Measurements from ENCODE around the gene MKLN1. TPM values are rescaled to one million over a fixed set of nuclear protein-coding genes. Genes with fewer than 3 reads are reported as not detected.

MKLN1 gene
- total and polyA plus RNA-seq, 2 donors from 2014 or later, result 24.4 to 77.0 TPM

DNA sequence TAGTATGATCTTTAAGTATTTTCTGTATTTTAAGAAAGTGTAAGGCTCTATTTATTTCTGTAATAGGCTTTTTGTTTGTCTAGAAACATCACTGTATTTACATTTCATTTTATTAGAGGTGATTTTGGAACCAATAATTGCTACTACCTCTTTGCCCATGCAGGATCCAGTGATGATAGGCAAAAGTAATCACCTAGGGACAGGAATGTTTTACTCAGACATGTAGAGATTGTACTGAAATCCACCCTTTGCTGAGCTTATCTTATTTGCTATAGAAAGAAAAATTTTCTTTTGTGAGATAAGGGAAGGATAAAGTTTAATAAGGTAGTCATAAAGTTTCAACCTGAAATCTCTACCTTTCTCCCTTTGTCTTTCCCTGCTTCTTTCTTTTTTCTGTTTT, 73.5 kb downstream of the MKLN1 start:
- DNase-seq (no peak), FAIRE-seq (no peak)
- Histone ChIP-seq H3K36me3 (ENCODE audit: control insufficient read depth in 2 of 3, insufficient read depth in 3 of 3, low read length in 3 of 3) (peaks cover 2 to 13% (median 7%) of the 10 kb centered on the region in 3 donors), H3K9me3 (ENCODE audit: control insufficient read depth in 2 of 3, insufficient read depth in 1 of 3, low read length in 3 of 3) (peaks cover 0 to 8% (median 2%) of the 10 kb centered on the region in 3 donors), H3K9ac (ENCODE audit: low read length in 3 of 3) (no peak overlapping the region), H3K27me3 (ENCODE audit: control insufficient read depth, insufficient read depth, low read length) (no peaks in the 10 kb centered on the region), H3K4me3 (ENCODE audit: low read length in 3 of 3) (no peak overlapping the region), H3K27ac (ENCODE audit: low read depth in 2 of 2, low read length in 2 of 2) (no peak overlapping the region), H3K4me1 (ENCODE audit: control insufficient read depth in 2 of 3, insufficient read depth in 2 of 3, low read depth in 1 of 3, low read length in 3 of 3) (no peaks in the 10 kb centered on the region)
- no peak for TF ChIP-seq CTCF (IDR thresholded peaks at IDR 0.05; ENCODE audit: borderline replicate concordance, extremely low read depth, insufficient read depth)
- intact Hi-C loops (cut with DNase I), result no loop called here

GRCh38 chr7:131403322-131403721, 75.6 kb downstream of the MKLN1 start:
- H3K4me3 ChIP-seq (ENCODE audit: low read length in 3 of 3), result no peak overlapping the region
- no peak overlapping the region for H3K9ac ChIP-seq (ENCODE audit: low read length in 3 of 3)
- DNase-seq, result no peak
- TF ChIP-seq CTCF (IDR thresholded peaks at IDR 0.05; ENCODE audit: borderline replicate concordance, extremely low read depth, insufficient read depth), result no peak
- no peak overlapping the region for H3K27ac ChIP-seq (ENCODE audit: low read depth in 2 of 2, low read length in 2 of 2)
- peaks cover 0 to 9% (median 0%) of the 10 kb centered on the region in 3 donors for H3K4me1 ChIP-seq (ENCODE audit: control insufficient read depth in 2 of 3, insufficient read depth in 2 of 3, low read depth in 1 of 3, low read length in 3 of 3)
- H3K36me3 ChIP-seq (ENCODE audit: control insufficient read depth in 2 of 3, insufficient read depth in 3 of 3, low read length in 3 of 3), result peaks cover 2 to 13% (median 7%) of the 10 kb centered on the region in 3 donors
- no peaks in the 10 kb centered on the region for H3K27me3 ChIP-seq (ENCODE audit: control insufficient read depth, insufficient read depth, low read length)
- no peak for FAIRE-seq
- intact Hi-C loops (cut with DNase I), result no loop called here
- H3K9me3 ChIP-seq (ENCODE audit: control insufficient read depth in 2 of 3, insufficient read depth in 1 of 3, low read length in 3 of 3), result peaks cover 0 to 8% (median 2%) of the 10 kb centered on the region in 3 donors

DNA sequence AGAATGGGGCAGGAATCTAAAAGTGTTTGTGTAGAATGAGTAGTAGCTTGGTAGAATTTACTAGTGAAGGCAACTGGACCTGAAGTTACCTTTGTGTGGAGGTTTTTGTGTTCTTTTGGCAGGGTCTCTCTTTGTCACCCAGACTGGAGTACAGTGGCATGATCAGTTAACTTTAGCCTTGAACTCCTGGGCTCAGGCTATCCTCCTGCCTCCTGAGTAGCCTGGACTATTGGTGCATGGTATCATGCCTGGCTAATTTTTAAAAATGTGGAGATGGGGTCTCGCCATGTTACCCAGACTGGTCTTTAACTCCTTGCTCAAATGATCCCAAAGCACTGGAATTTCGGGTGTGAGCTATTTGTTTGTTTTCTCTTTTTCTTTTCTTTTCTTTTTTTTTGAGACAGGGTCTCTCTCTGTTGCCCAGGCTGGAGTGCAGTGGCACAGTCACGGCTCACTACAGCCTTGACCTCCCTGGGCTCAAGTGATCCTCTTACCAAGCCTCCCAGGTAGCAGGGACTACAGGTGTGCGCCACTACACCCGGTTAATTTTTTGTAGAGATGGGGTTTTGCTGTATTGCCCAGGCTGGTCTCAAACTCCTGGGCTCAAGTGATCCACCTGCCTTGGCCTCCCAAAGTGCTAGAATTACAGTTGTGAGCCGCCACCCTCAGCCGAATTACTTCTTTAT, 76.7 kb downstream of the MKLN1 start:
- Histone ChIP-seq H3K27me3 (ENCODE audit: control insufficient read depth, insufficient read depth, low read length) (no peaks in the 10 kb centered on the region), H3K9me3 (ENCODE audit: control insufficient read depth in 2 of 3, insufficient read depth in 1 of 3, low read length in 3 of 3) (peaks cover 0 to 8% (median 2%) of the 10 kb centered on the region in 3 donors), H3K4me3 (ENCODE audit: low read length in 3 of 3) (no peak overlapping the region), H3K9ac (ENCODE audit: low read length in 3 of 3) (no peak overlapping the region), H3K4me1 (ENCODE audit: control insufficient read depth in 2 of 3, insufficient read depth in 2 of 3, low read depth in 1 of 3, low read length in 3 of 3) (peaks cover 0 to 14% (median 0%) of the 10 kb centered on the region in 3 donors), H3K27ac (ENCODE audit: low read depth in 2 of 2, low read length in 2 of 2) (no peak overlapping the region), H3K36me3 (ENCODE audit: control insufficient read depth in 2 of 3, insufficient read depth in 3 of 3, low read length in 3 of 3) (peaks cover 2 to 13% (median 7%) of the 10 kb centered on the region in 3 donors)
- no peak for FAIRE-seq
- no peak for DNase-seq
- intact Hi-C loops (cut with DNase I), result no loop called here
- TF ChIP-seq CTCF (IDR thresholded peaks at IDR 0.05; ENCODE audit: borderline replicate concordance, extremely low read depth, insufficient read depth), result no peak
